Measurements from ENCODE around the gene ADRA1B. TPM values are rescaled to one million over a fixed set of nuclear protein-coding genes. Genes with fewer than 3 reads are reported as not detected.

The ADRA1B gene
- total and polyA plus RNA-seq, 10 of the 15 experiments (the other 5 are each of a cell fraction or from before 2014, with no cell fraction given), result 0.04 TPM; not detected in 9

GRCh38 chr5:159978358-159978757, 62.1 kb downstream of the ADRA1B start (continued):
- no peak for TF ChIP-seq EP300 (IDR thresholded peaks at IDR 0.05; ENCODE audit: borderline replicate concordance in 1 of 2, control insufficient read depth in 1 of 2, low read depth in 2 of 2, low read length in 2 of 2)
- no peak for TF ChIP-seq NR2C2 (IDR thresholded peaks at IDR 0.05; ENCODE audit: borderline replicate concordance, control insufficient read depth, insufficient read length, low read depth)

- intact Hi-C loops (cut with micrococcal nuclease; ENCODE audit: unreplicated experiment) (no loop called here), in situ Hi-C loops (cut with MboI) (loop anchor here (10.0 kb wide), 2 partner anchors 658 to 828 kb away; no protein-coding TSS in a partner anchor)
- ChIA-PET SMC1A (ENCODE audit: uncharacterized antibody, unreplicated experiment) (interaction anchor here (0.7 kb wide), 1 partner anchor 52 kb away, joined by 3 read pairs; no protein-coding TSS in a partner anchor), POLR2A (no interaction called here), RAD21 (ENCODE audit: unreplicated experiment) (no interaction called here), CTCF (no interaction called here)
- Histone ChIP-seq H3K27ac (ENCODE audit: control insufficient read depth, insufficient read depth) (no peak overlapping the region), H3K4me2 (ENCODE audit: control insufficient read depth, insufficient read depth) (no peak overlapping the region), H3K36me3 (ENCODE audit: control insufficient read depth in 2 of 2, insufficient read depth in 2 of 2, low read length in 1 of 2) (no peaks in the 10 kb centered on the region), H3K79me2 (ENCODE audit: control insufficient read depth, insufficient read depth, low read length) (no peaks in the 10 kb centered on the region), H3K4me1 (ENCODE audit: control insufficient read depth, insufficient read depth, low read length) (no peaks in the 10 kb centered on the region), H2AFZ (ENCODE audit: control insufficient read depth, low read depth, low read length) (no peak overlapping the region), H3K9me3 (replicated peaks; ENCODE audit: control insufficient read depth, insufficient read depth, low read length) (no peaks in the 10 kb centered on the region), H3K27me3 (replicated peaks in 1 of 2; ENCODE audit: control insufficient read depth in 2 of 2, insufficient read depth in 2 of 2, low read length in 1 of 2) (peaks cover 0 to 5% of the 10 kb centered on the region in 2 experiments; a peak in 3 of 4 replicates), H3K4me3 (no peak overlapping the region), H3K9ac (ENCODE audit: control insufficient read depth, insufficient read depth, low read length) (no peak overlapping the region), H4K20me1 (ENCODE audit: control insufficient read depth, insufficient read depth) (no peaks in the 10 kb centered on the region)
- DNase-seq (ENCODE audit: low read depth, low spot score) (no peak), FAIRE-seq (no peak), ATAC-seq (no peak)
- no TSS peak for BruUV-seq (replicated peaks)
- no peak for TF ChIP-seq ZNF217 (IDR thresholded peaks at IDR 0.05)
- no peak for TF ChIP-seq KDM1A (IDR thresholded peaks at IDR 0.05; ENCODE audit: borderline replicate concordance)
- WGBS (ENCODE audit: insufficient coverage, insufficient replicate concordance, low lambda C conversion rate, missing lambda C conversion rate), result 47% methylated on average over 8 of the region's 8 CpGs
These were observed 66.3 kb downstream of the ADRA1B start for GRCh38 chr5:159982421-159983173.
